ENCODE results near the gene FPR1. TPM values are rescaled to one million over a fixed set of nuclear protein-coding genes. Genes with fewer than 3 reads are reported as not detected.

Gene FPR1
- polyA plus RNA-seq, 1 experiment = not detected

GRCh38 chr19:51711702-51712101 is 40.0 kb downstream of the FPR1 start:
- ChIA-PET POLR2A (no interaction called here), CTCF (interaction anchor here (1.6 kb wide), 1 partner anchor 12 kb away, joined by 6 read pairs; the partner anchor contains the start of gene HAS1)
- Histone ChIP-seq H3K36me3 (ENCODE audit: control insufficient read depth, insufficient read depth, low read length) (peaks cover 3% of the 10 kb centered on the region), H3K27me3 (ENCODE audit: control insufficient read depth, insufficient read depth, low read length) (no peaks in the 10 kb centered on the region; the same call in 1 of the 2 replicates), H3K4me3 (ENCODE audit: low read depth, low read length) (no peak overlapping the region)
- no peak for DNase-seq (ENCODE audit: low read depth)
- TF ChIP-seq CTCF (IDR thresholded peaks at IDR 0.05; ENCODE audit: insufficient read depth, low read depth, low read length) = no peak

- POLR2A ChIA-PET = interaction anchor here (0.8 kb wide), 1 partner anchor 21 kb away, joined by 3 read pairs; no protein-coding TSS in a partner anchor
Measured at GRCh38 chr19:51710163-51710562, 41.5 kb downstream of the FPR1 start.

GRCh38 chr19:51709575-51709974 is 42.1 kb downstream of the FPR1 start:
- no peak overlapping the region for H3K4me3 ChIP-seq (ENCODE audit: low read depth, low read length)
- POLR2A ChIA-PET = interaction anchor here (0.7 to 0.8 kb wide), 2 partner anchors 10 to 21 kb away, joined by 3 read pairs; no protein-coding TSS in a partner anchor
- no peaks in the 10 kb centered on the region for H3K27me3 ChIP-seq (ENCODE audit: control insufficient read depth, insufficient read depth, low read length)
- no peak for DNase-seq (ENCODE audit: low read depth)
- peaks cover 12% of the 10 kb centered on the region for H3K36me3 ChIP-seq (ENCODE audit: control insufficient read depth, insufficient read depth, low read length)
- CTCF ChIA-PET = no interaction called here
- no peak for TF ChIP-seq CTCF (IDR thresholded peaks at IDR 0.05; ENCODE audit: insufficient read depth, low read depth, low read length)

More at GRCh38 chr19:51710163-51710562, 41.5 kb downstream of the FPR1 start:
- no peaks in the 10 kb centered on the region for H3K27me3 ChIP-seq (ENCODE audit: control insufficient read depth, insufficient read depth, low read length)
- peaks cover 11% of the 10 kb centered on the region for H3K36me3 ChIP-seq (ENCODE audit: control insufficient read depth, insufficient read depth, low read length)
- DNase-seq (ENCODE audit: low read depth) = no peak
- no peak overlapping the region for H3K4me3 ChIP-seq (ENCODE audit: low read depth, low read length)
- TF ChIP-seq CTCF (IDR thresholded peaks at IDR 0.05; ENCODE audit: insufficient read depth, low read depth, low read length) = no peak
- CTCF ChIA-PET = interaction anchor here (1.6 kb wide), 1 partner anchor 13 kb away, joined by 6 read pairs; the partner anchor contains the start of gene HAS1

GRCh38 chr19:51708811-51709210 is 42.9 kb downstream of the FPR1 start:
- POLR2A ChIA-PET = interaction anchor here (0.7 kb wide), 1 partner anchor 9 kb away, joined by 3 read pairs; no protein-coding TSS in a partner anchor
- H3K4me3 ChIP-seq (ENCODE audit: low read depth, low read length) = no peak overlapping the region
- TF ChIP-seq CTCF (IDR thresholded peaks at IDR 0.05; ENCODE audit: insufficient read depth, low read depth, low read length) = no peak
- peaks cover 12% of the 10 kb centered on the region for H3K36me3 ChIP-seq (ENCODE audit: control insufficient read depth, insufficient read depth, low read length)
- no peaks in the 10 kb centered on the region for H3K27me3 ChIP-seq (ENCODE audit: control insufficient read depth, insufficient read depth, low read length)
- CTCF ChIA-PET = interaction anchor here (0.6 kb wide), 1 partner anchor 52 kb away, joined by 4 read pairs; no protein-coding TSS in a partner anchor
- no peak for DNase-seq (ENCODE audit: low read depth)

GRCh38 chr19:51706885-51707284 is 44.8 kb downstream of the FPR1 start:
- ChIA-PET POLR2A (no interaction called here), CTCF (no interaction called here)
- DNase-seq (ENCODE audit: low read depth) = no peak
- no peak for TF ChIP-seq CTCF (IDR thresholded peaks at IDR 0.05; ENCODE audit: insufficient read depth, low read depth, low read length)
- Histone ChIP-seq H3K27me3 (ENCODE audit: control insufficient read depth, insufficient read depth, low read length) (no peaks in the 10 kb centered on the region), H3K36me3 (ENCODE audit: control insufficient read depth, insufficient read depth, low read length) (peaks cover 16% of the 10 kb centered on the region), H3K4me3 (ENCODE audit: low read depth, low read length) (no peak overlapping the region)

Data from BJ (cell line).